ENCODE measurements around the gene PEX6. TPM values are rescaled to one million over a fixed set of nuclear protein-coding genes. Genes with fewer than 3 reads are reported as not detected.

PEX6 gene
- total RNA-seq, 1 donor from 2014 or later = 32.3 TPM

GRCh38 chr6:42993445-42993844 lies 14.5 kb upstream of the PEX6 start:
- Mint-ChIP-seq H3K9me3 (no peaks in the 10 kb centered on the region), H3K36me3 (peaks cover 20% of the 10 kb centered on the region), H3K4me1 (no peaks in the 10 kb centered on the region), H3K4me3 (no peak overlapping the region), H3K27me3 (ENCODE audit: low read depth) (no peaks in the 10 kb centered on the region), H3K27ac (no peak overlapping the region)
- no peak for DNase-seq (ENCODE audit: low spot score in 2 of 2, unreplicated experiment in 2 of 2)
- no peak for TF ChIP-seq CTCF (IDR thresholded peaks at IDR 0.05; ENCODE audit: unreplicated experiment)

GRCh38 chr6:42989923-42990322 lies 10.9 kb upstream of the PEX6 start:
- DNase-seq (ENCODE audit: low spot score in 2 of 2, unreplicated experiment in 2 of 2) = no peak
- peaks cover 21% of the 10 kb centered on the region for H3K4me1 Mint-ChIP-seq
- no peak overlapping the region for H3K4me3 Mint-ChIP-seq
- H3K27me3 Mint-ChIP-seq (ENCODE audit: low read depth) = no peaks in the 10 kb centered on the region
- peaks cover 20% of the 10 kb centered on the region for H3K36me3 Mint-ChIP-seq
- TF ChIP-seq CTCF (IDR thresholded peaks at IDR 0.05; ENCODE audit: unreplicated experiment) = no peak
- no peak overlapping the region for H3K27ac Mint-ChIP-seq
- H3K9me3 Mint-ChIP-seq = no peaks in the 10 kb centered on the region

GRCh38 chr6:42988486-42989020 lies 9.6 kb upstream of the PEX6 start:
- no peak for TF ChIP-seq CTCF (IDR thresholded peaks at IDR 0.05; ENCODE audit: unreplicated experiment)
- H3K27me3 Mint-ChIP-seq (ENCODE audit: low read depth) = no peaks in the 10 kb centered on the region
- no peak overlapping the region for H3K27ac Mint-ChIP-seq
- DNase-seq (ENCODE audit: low spot score in 2 of 2, unreplicated experiment in 2 of 2) = no peak
- no peaks in the 10 kb centered on the region for H3K9me3 Mint-ChIP-seq
- H3K4me1 Mint-ChIP-seq = peaks cover 27% of the 10 kb centered on the region
- no peak overlapping the region for H3K4me3 Mint-ChIP-seq
- H3K36me3 Mint-ChIP-seq = peaks cover 19% of the 10 kb centered on the region

GRCh38 chr6:42987533-42988451 lies 8.8 kb upstream of the PEX6 start:
- peaks cover 27% of the 10 kb centered on the region for H3K4me1 Mint-ChIP-seq

GRCh38 chr6:42984924-42985475 lies 6.0 kb upstream of the PEX6 start:
- no peak for TF ChIP-seq CTCF (IDR thresholded peaks at IDR 0.05; ENCODE audit: unreplicated experiment)
- no peaks in the 10 kb centered on the region for H3K9me3 Mint-ChIP-seq
- H3K4me3 Mint-ChIP-seq = peak overlapping the region; percentile 84
- peaks cover 7% of the 10 kb centered on the region for H3K36me3 Mint-ChIP-seq
- no peaks in the 10 kb centered on the region for H3K27me3 Mint-ChIP-seq (ENCODE audit: low read depth)
- H3K27ac Mint-ChIP-seq = peak overlapping the region; percentile 89
- H3K4me1 Mint-ChIP-seq = peaks cover 27% of the 10 kb centered on the region
- no peak for DNase-seq (ENCODE audit: low spot score in 2 of 2, unreplicated experiment in 2 of 2)

More at GRCh38 chr6:42987533-42988451, 8.8 kb upstream of the PEX6 start:
- Mint-ChIP-seq H3K27me3 (ENCODE audit: low read depth) (no peaks in the 10 kb centered on the region), H3K9me3 (no peaks in the 10 kb centered on the region), H3K27ac (no peak overlapping the region), H3K4me3 (no peak overlapping the region), H3K36me3 (peaks cover 16% of the 10 kb centered on the region)
- DNase-seq (ENCODE audit: low spot score in 2 of 2, unreplicated experiment in 2 of 2) = no peak
- no peak for TF ChIP-seq CTCF (IDR thresholded peaks at IDR 0.05; ENCODE audit: unreplicated experiment)
